NT2/D1 (cell line): ENCODE data around the gene KCND3.

Source experiments
- SUZ12 ChIP-seq: IDR thresholded peaks from 2 replicates; pipeline ENCODE4 v1.6.1; 2011; ENCODE audit not compliant: insufficient read length, insufficient read depth; ENCODE audit errors: extremely low read depth
- YY1 ChIP-seq: IDR thresholded peaks from 2 replicates; pipeline ENCODE4 v1.6.1; 2011; ENCODE audit not compliant: insufficient read length, insufficient read depth

DNA sequence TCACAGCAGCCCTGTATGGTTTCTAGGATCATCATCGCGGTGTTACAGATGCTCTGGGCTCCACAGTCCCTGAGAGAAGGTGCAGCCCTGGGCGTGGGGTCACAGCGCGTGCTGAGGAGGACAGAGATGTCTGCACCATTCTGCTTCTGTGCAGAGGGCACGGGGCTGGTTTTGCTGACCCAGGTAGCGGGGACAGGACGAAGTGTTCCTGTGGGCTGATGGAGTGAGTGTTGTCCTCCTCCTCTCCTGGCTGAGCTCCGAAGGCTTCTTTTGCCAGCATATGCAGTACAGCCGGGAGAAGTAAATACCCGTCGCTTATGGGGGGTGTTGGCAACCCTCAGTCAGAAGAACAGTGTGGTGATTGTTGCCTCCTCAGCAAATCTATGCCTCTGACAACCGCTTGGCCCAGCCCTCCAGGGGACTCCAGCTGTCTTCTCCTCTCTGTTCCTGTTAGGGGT, 132.2 kb downstream of the KCND3 start:
- no peak for TF ChIP-seq YY1
- TF ChIP-seq SUZ12, result no peak
